OCI-LY7 (cell line): ENCODE results near the gene OPCML. TPM values are rescaled to one million over a fixed set of nuclear protein-coding genes. Genes with fewer than 3 reads are reported as not detected.

ENCODE experiments used
- BruUV-seq: library from RNA; stranded (reverse); fragments of 400-500 nt; replicated peaks from 2 replicates; lab custom pipeline; 2021; lab: Mats Ljungman, UMichigan
- CTCF ChIA-PET: fragments of 300-600 bp; sonication (Branson Sonifier 250); formaldehyde crosslinking; loops from one replicate; lab custom pipeline; 2022; ENCODE audit warnings: antibody characterized with exemption; ENCODE audit not compliant: unreplicated experiment; lab: Charles Lee
- POLR2A ChIA-PET: fragments of 300-600 bp; sonication (Branson Sonifier 250); formaldehyde crosslinking; loops from one replicate; lab custom pipeline; 2022; ENCODE audit warnings: antibody characterized with exemption; lab: Charles Lee
- DNase-seq: peaks from one replicate; pipeline ENCODE4 v3.0.0-alpha.2; 2015; ENCODE audit warnings: low spot score
- H2AFZ ChIP-seq: fragments of 200-600 bp; sonication (generic), shearing (Covaris generic); 2 replicates; pipeline ENCODE4 v1.6.1; 2014; ENCODE audit warnings: mild to moderate bottlenecking, antibody characterized with exemption, low read length, moderate library complexity
- H3K27ac ChIP-seq: fragments of 200-600 bp; sonication (generic); 2 replicates; pipeline ENCODE4 v1.5.1; 2014; ENCODE audit warnings: mixed run types, low read depth, mild to moderate bottlenecking, moderate library complexity, low read length, inconsistent platforms; ENCODE audit not compliant: poor library complexity, severe bottlenecking
- H3K36me3 ChIP-seq: fragments of 200-600 bp; sonication (generic); 2 replicates; pipeline ENCODE4 v1.6.1; 2014; ENCODE audit warnings: mild to moderate bottlenecking, antibody characterized with exemption, low read length, moderate library complexity, mixed read lengths; ENCODE audit not compliant: insufficient read depth
- H3K4me1 ChIP-seq: fragments of 200-600 bp; sonication (generic); 2 replicates; pipeline ENCODE4 v1.5.1; 2014; ENCODE audit warnings: mild to moderate bottlenecking, low read length; ENCODE audit not compliant: insufficient read depth, poor library complexity, severe bottlenecking
- H3K4me2 ChIP-seq: fragments of 200-600 bp; sonication (generic); 2 replicates; pipeline ENCODE4 v1.6.1; 2014; ENCODE audit warnings: mild to moderate bottlenecking, low read length
- H3K4me3 ChIP-seq: fragments of 200-600 bp; sonication (generic); 2 replicates; pipeline ENCODE4 v1.5.1; 2014; ENCODE audit warnings: mild to moderate bottlenecking, low read depth, low read length; ENCODE audit not compliant: poor library complexity, severe bottlenecking
- H3K79me2 ChIP-seq: fragments of 200-600 bp; sonication (generic); 2 replicates; pipeline ENCODE4 v1.6.1; 2016; ENCODE audit warnings: low read depth, mild to moderate bottlenecking, low read length, moderate library complexity, mixed read lengths; ENCODE audit not compliant: insufficient read depth
- H3K9me2 ChIP-seq: fragments of 200-600 bp; sonication (generic); 2 replicates; pipeline ENCODE4 v1.6.1; 2016; ENCODE audit warnings: mild to moderate bottlenecking, low read length, mixed read lengths; ENCODE audit not compliant: insufficient read depth
- H3K9me3 ChIP-seq: fragments of 200-600 bp; sonication (generic); 2 replicates; pipeline ENCODE4 v1.6.1; 2014; ENCODE audit warnings: mild to moderate bottlenecking, mixed run types, low read length, mixed read lengths
- H4K20me1 ChIP-seq: fragments of 200-600 bp; sonication (generic); 2 replicates; pipeline ENCODE4 v1.6.1; 2014; ENCODE audit warnings: mild to moderate bottlenecking, antibody characterized with exemption, low read length, moderate library complexity, mixed read lengths; ENCODE audit not compliant: insufficient read depth
- CTCF ChIP-seq: fragments of 200-600 bp; sonication (generic); conservative IDR thresholded peaks from 2 replicates; pipeline ENCODE4 v1.5.1; 2014; ENCODE audit warnings: mild to moderate bottlenecking, antibody characterized with exemption, low read length, moderate library complexity, mixed read lengths
- EZH2phosphoT487 ChIP-seq: fragments of 200-600 bp; sonication (generic); IDR thresholded peaks from 2 replicates; pipeline ENCODE4 v1.6.1; 2018; ENCODE audit warnings: low read depth, borderline replicate concordance, mild to moderate bottlenecking, mixed run types, antibody characterized with exemption, low read length, moderate library complexity, mixed read lengths
- intact Hi-C: fragments of 100-400 bp; cut with micrococcal nuclease; formaldehyde crosslinking; loops from one replicate; pipeline ENCODE4 v1.10.0; 2022; ENCODE audit not compliant: unreplicated experiment
- total RNA-seq, 2 experiments: library from RNA; depleted of rRNA in 1 of 2; stranded (reverse); fragments of >200 nt in 1 of 2; shearing (Covaris generic) in 1 of 2; gene quantifications; 2 replicates each; pipeline ENCODE4 v1.2.3, GENCODE V29; 2014 to 2022

OPCML gene
- total RNA-seq, 2 experiments from 2014 or later = not detected

- Histone ChIP-seq H2AFZ (no peak overlapping the region), H3K36me3 (no peaks in the 10 kb centered on the region), H3K9me3 (no peaks in the 10 kb centered on the region), H4K20me1 (no peaks in the 10 kb centered on the region), H3K4me3 (no peak overlapping the region), H3K79me2 (no peaks in the 10 kb centered on the region), H3K27ac (no peak overlapping the region), H3K4me1 (no peaks in the 10 kb centered on the region), H3K9me2 (no peaks in the 10 kb centered on the region), H3K4me2 (no peak overlapping the region)
- no TSS peak for BruUV-seq
- ChIA-PET CTCF (no interaction called here), POLR2A (no interaction called here)
- TF ChIP-seq EZH2phosphoT487 (no peak), CTCF (no peak)
- intact Hi-C loops = no loop called here
- DNase-seq = no peak
These were observed 384.7 kb downstream of the OPCML start for GRCh38 chr11:133147625-133148024.

GRCh38 chr11:133146697-133147306 lies 385.5 kb downstream of the OPCML start:
- ChIA-PET CTCF (no interaction called here), POLR2A (no interaction called here)
- Histone ChIP-seq H2AFZ (no peak overlapping the region), H3K27ac (no peak overlapping the region), H4K20me1 (no peaks in the 10 kb centered on the region), H3K4me3 (no peak overlapping the region), H3K4me2 (no peak overlapping the region), H3K36me3 (no peaks in the 10 kb centered on the region), H3K9me3 (no peaks in the 10 kb centered on the region), H3K9me2 (no peaks in the 10 kb centered on the region), H3K79me2 (no peaks in the 10 kb centered on the region), H3K4me1 (no peaks in the 10 kb centered on the region)
- TF ChIP-seq EZH2phosphoT487 = no peak
- TF ChIP-seq CTCF = no peak
- intact Hi-C loops = no loop called here
- no TSS peak for BruUV-seq
- no peak for DNase-seq

- Histone ChIP-seq H3K79me2 (no peaks in the 10 kb centered on the region), H3K4me2 (no peak overlapping the region), H4K20me1 (no peaks in the 10 kb centered on the region), H3K9me2 (no peaks in the 10 kb centered on the region), H2AFZ (no peak overlapping the region), H3K9me3 (no peaks in the 10 kb centered on the region), H3K4me3 (no peak overlapping the region), H3K27ac (no peak overlapping the region), H3K36me3 (no peaks in the 10 kb centered on the region), H3K4me1 (no peaks in the 10 kb centered on the region)
- BruUV-seq = no TSS peak
- ChIA-PET CTCF (no interaction called here), POLR2A (no interaction called here)
- TF ChIP-seq EZH2phosphoT487 = no peak
- no peak for TF ChIP-seq CTCF
- intact Hi-C loops = no loop called here
- no peak for DNase-seq
These were observed 394.4 kb downstream of the OPCML start for GRCh38 chr11:133137939-133138338.
